ENCODE results near the gene PFN1. TPM values are rescaled to one million over a fixed set of nuclear protein-coding genes. Genes with fewer than 3 reads are reported as not detected.

Gene PFN1
- total and polyA plus RNA-seq, 2 of the 8 experiments (the other 6 are each of a cell fraction or from before 2014, with no cell fraction given), result 1,355 to 1,949 TPM

GRCh38 chr17:4959261-4959965, 11.1 kb upstream of the PFN1 start:
- Histone ChIP-seq H2BK5ac (ENCODE audit: low read depth, low read length) (0 out of 2 replicates have a peak overlapping the region, but pooled peaks have one; percentile 60), H3K79me2 (ENCODE audit: control insufficient read depth in 1 of 2, insufficient read depth in 2 of 2, low read length in 2 of 2) (no peaks in the 10 kb centered on the region), H3K18ac (ENCODE audit: extremely low read depth, low read length) (no peak overlapping the region), H3K4ac (replicated peaks; ENCODE audit: insufficient read length, low read depth, low read length) (no peak overlapping the region), H3K9me3 (ENCODE audit: insufficient read depth in 2 of 2, low read depth in 1 of 2, low read length in 1 of 2) (no peaks in the 10 kb centered on the region), H4K8ac (ENCODE audit: extremely low read depth, insufficient read depth, low read length) (no peak overlapping the region), H3K14ac (ENCODE audit: insufficient read length) (no peak overlapping the region), H4K5ac (ENCODE audit: insufficient read length, low read depth, low read length) (no peak overlapping the region), H2AFZ (ENCODE audit: low read length) (no peak overlapping the region), H3K4me1 (replicated peaks in 1 of 4; ENCODE audit: control insufficient read depth in 3 of 4, insufficient read depth in 4 of 4, low read length in 3 of 4) (peaks cover 0 to 10% (median 4%) of the 10 kb centered on the region in 4 experiments; a peak in 4 of 7 replicates), H4K91ac (replicated peaks; ENCODE audit: insufficient read length, low read length) (no peak overlapping the region), H3K27ac (ENCODE audit: low read depth, low read length) (no peak overlapping the region), H3K9ac (replicated peaks in 1 of 4; ENCODE audit: extremely low read depth in 1 of 4, low read depth in 3 of 4, low read length in 3 of 4) (no peak overlapping the region), H3K4me2 (ENCODE audit: insufficient read depth in 1 of 2, low read depth in 2 of 2, low read length in 2 of 2) (no peak overlapping the region), H2BK12ac (ENCODE audit: low read depth, low read length) (peak overlapping the region; percentile 60; the same call in 1 of the 2 replicates), H3K56ac (replicated peaks; ENCODE audit: insufficient read length, low read depth, low read length) (no peak overlapping the region), H2BK20ac (ENCODE audit: low read length) (no peak overlapping the region), H4K20me1 (replicated peaks in 1 of 2; ENCODE audit: control insufficient read depth in 1 of 2, insufficient read depth in 2 of 2, low read length in 2 of 2) (peaks cover 0 to 3% of the 10 kb centered on the region in 2 experiments), H3K4me3 (ENCODE audit: extremely low read depth in 1 of 4, insufficient read depth in 2 of 4, low read depth in 3 of 4, low read length in 4 of 4) (no peak overlapping the region), H2AK5ac (ENCODE audit: low read depth, low read length) (no peak overlapping the region), H2BK15ac (ENCODE audit: low read length) (no peak overlapping the region), H3K79me1 (ENCODE audit: low read depth, low read length) (0 out of 2 replicates have a peak, but pooled peaks cover 2% of the 10 kb centered on the region), H3K23me2 (ENCODE audit: low read depth, low read length) (no peaks in the 10 kb centered on the region), H3K23ac (ENCODE audit: insufficient read length) (no peak overlapping the region), H3K36me3 (ENCODE audit: control insufficient read depth in 2 of 4, insufficient read depth in 4 of 4, low read length in 3 of 4) (peaks cover 0 to 2% (median 0%) of the 10 kb centered on the region in 4 experiments; a peak in 2 of 8 replicates), H3K27me3 (replicated peaks in 1 of 4; ENCODE audit: control insufficient read depth in 3 of 4, extremely low read depth in 1 of 4, insufficient read depth in 3 of 4, low read length in 3 of 4) (no peaks in the 10 kb centered on the region), H2BK120ac (replicated peaks; ENCODE audit: low read depth, low read length) (no peak overlapping the region)
- WGBS, 2 experiments (ENCODE audit: extremely low coverage in 1 of 2, insufficient coverage in 1 of 2, insufficient read length in 1 of 2, insufficient replicate concordance in 2 of 2, low coverage in 1 of 2, low lambda C conversion rate in 2 of 2, missing lambda C conversion rate in 1 of 2), result 87% methylated on average over 16 of the region's 18 CpGs; no CpG with 5 or more reads in 1 of the 2 experiments
- TF ChIP-seq USF2 (IDR thresholded peaks at IDR 0.05; ENCODE audit: low read length), result no peak
- CTCF ChIA-PET (ENCODE audit: partially characterized antibody), result interaction anchor here (1.3 kb wide), 1 partner anchor 19 kb away, joined by 4 read pairs; no protein-coding TSS in a partner anchor
- no peak for DNase-seq (ENCODE audit: low read depth in 1 of 2, low spot score in 2 of 2)
- no peak for FAIRE-seq
- POLR2A ChIA-PET (ENCODE audit: partially characterized antibody), result interaction anchor here (0.6 to 32.4 kb wide), 5 partner anchors 1 to 256 kb away, joined by 3 to 987 read pairs (median 4); partner anchors contain the start of genes ENO3, PFN1, RNF167 and SLC25A11

Data from H1 (cell line).